Measurements from ENCODE around the gene CTSC. TPM values are rescaled to one million over a fixed set of nuclear protein-coding genes. Genes with fewer than 3 reads are reported as not detected.

CTSC gene
- polyA plus RNA-seq, 1 donor from 2014 or later, result 5.2 TPM

DNA sequence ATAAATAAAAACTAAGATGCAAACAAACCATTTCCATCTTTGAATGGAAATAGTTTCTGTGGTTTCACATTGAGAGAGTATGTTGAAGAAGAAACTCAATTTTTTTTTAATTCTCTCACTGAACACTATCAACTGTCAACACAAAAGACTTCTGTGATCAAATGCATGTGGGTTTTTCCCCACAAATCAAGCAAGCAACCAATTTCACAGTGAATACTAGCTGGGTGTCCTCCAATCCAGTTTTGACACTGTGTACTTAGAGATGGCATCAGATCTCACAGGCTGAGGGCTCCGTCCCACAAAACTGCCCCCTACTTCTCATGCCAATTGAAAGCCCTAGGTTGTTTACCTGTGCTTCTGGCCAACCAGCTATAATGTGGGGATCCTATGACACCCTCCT, 34.5 kb downstream of the CTSC start:
- no peaks in the 10 kb centered on the region for H4K20me1 ChIP-seq (ENCODE audit: insufficient read depth)
- H3K9me2 ChIP-seq (ENCODE audit: insufficient read depth, low read length), result no peaks in the 10 kb centered on the region
- H3K36me3 ChIP-seq (ENCODE audit: insufficient read depth, low read length), result no peaks in the 10 kb centered on the region
- H3K27ac ChIP-seq (ENCODE audit: low read length), result no peak overlapping the region
- no peak overlapping the region for H3K4me2 ChIP-seq (ENCODE audit: low read length)
- no peaks in the 10 kb centered on the region for H3F3A ChIP-seq (ENCODE audit: insufficient read depth, low read length, poor library complexity, severe bottlenecking)
- no peaks in the 10 kb centered on the region for H3K9me3 ChIP-seq (ENCODE audit: low read length)
- H3K27me3 ChIP-seq (ENCODE audit: insufficient read depth, low read depth, low read length), result no peaks in the 10 kb centered on the region
- H3K4me3 ChIP-seq (ENCODE audit: low read length), result no peak overlapping the region
- TF ChIP-seq MXI1 (conservative IDR thresholded peaks at IDR 0.05; ENCODE audit: poor library complexity, severe bottlenecking) (no peak), EP300 (conservative IDR thresholded peaks at IDR 0.05; ENCODE audit: poor library complexity, severe bottlenecking) (no peak), RAD21 (conservative IDR thresholded peaks at IDR 0.05) (no peak), SMC3 (conservative IDR thresholded peaks at IDR 0.05; ENCODE audit: poor library complexity) (no peak), TAF1 (IDR thresholded peaks at IDR 0.05; ENCODE audit: low read depth) (no peak), EZH2 (IDR thresholded peaks at IDR 0.05; ENCODE audit: borderline replicate concordance, insufficient read depth, low read length, poor library complexity, severe bottlenecking) (no peak), POLR2AphosphoS5 (IDR thresholded peaks at IDR 0.05) (no peak)
- TF ChIP-seq, protein P1, sequence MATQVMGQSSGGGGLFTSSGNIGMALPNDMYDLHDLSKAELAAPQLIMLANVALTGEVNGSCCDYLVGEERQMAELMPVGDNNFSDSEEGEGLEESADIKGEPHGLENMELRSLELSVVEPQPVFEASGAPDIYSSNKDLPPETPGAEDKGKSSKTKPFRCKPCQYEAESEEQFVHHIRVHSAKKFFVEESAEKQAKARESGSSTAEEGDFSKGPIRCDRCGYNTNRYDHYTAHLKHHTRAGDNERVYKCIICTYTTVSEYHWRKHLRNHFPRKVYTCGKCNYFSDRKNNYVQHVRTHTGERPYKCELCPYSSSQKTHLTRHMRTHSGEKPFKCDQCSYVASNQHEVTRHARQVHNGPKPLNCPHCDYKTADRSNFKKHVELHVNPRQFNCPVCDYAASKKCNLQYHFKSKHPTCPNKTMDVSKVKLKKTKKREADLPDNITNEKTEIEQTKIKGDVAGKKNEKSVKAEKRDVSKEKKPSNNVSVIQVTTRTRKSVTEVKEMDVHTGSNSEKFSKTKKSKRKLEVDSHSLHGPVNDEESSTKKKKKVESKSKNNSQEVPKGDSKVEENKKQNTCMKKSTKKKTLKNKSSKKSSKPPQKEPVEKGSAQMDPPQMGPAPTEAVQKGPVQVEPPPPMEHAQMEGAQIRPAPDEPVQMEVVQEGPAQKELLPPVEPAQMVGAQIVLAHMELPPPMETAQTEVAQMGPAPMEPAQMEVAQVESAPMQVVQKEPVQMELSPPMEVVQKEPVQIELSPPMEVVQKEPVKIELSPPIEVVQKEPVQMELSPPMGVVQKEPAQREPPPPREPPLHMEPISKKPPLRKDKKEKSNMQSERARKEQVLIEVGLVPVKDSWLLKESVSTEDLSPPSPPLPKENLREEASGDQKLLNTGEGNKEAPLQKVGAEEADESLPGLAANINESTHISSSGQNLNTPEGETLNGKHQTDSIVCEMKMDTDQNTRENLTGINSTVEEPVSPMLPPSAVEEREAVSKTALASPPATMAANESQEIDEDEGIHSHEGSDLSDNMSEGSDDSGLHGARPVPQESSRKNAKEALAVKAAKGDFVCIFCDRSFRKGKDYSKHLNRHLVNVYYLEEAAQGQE (IDR thresholded peaks at IDR 0.05; ENCODE audit: borderline replicate concordance), result no peak
- TF ChIP-seq, protein P2, sequence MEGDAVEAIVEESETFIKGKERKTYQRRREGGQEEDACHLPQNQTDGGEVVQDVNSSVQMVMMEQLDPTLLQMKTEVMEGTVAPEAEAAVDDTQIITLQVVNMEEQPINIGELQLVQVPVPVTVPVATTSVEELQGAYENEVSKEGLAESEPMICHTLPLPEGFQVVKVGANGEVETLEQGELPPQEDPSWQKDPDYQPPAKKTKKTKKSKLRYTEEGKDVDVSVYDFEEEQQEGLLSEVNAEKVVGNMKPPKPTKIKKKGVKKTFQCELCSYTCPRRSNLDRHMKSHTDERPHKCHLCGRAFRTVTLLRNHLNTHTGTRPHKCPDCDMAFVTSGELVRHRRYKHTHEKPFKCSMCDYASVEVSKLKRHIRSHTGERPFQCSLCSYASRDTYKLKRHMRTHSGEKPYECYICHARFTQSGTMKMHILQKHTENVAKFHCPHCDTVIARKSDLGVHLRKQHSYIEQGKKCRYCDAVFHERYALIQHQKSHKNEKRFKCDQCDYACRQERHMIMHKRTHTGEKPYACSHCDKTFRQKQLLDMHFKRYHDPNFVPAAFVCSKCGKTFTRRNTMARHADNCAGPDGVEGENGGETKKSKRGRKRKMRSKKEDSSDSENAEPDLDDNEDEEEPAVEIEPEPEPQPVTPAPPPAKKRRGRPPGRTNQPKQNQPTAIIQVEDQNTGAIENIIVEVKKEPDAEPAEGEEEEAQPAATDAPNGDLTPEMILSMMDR (IDR thresholded peaks at IDR 0.05; ENCODE audit: poor library complexity, severe bottlenecking), result no peak
- H2AFZ ChIP-seq (ENCODE audit: low read depth, low read length), result no peak overlapping the region
- H3K9ac ChIP-seq (ENCODE audit: low read length), result no peak overlapping the region
- H3K79me2 ChIP-seq (replicated peaks; ENCODE audit: insufficient read depth, low read length), result no peaks in the 10 kb centered on the region

DNA sequence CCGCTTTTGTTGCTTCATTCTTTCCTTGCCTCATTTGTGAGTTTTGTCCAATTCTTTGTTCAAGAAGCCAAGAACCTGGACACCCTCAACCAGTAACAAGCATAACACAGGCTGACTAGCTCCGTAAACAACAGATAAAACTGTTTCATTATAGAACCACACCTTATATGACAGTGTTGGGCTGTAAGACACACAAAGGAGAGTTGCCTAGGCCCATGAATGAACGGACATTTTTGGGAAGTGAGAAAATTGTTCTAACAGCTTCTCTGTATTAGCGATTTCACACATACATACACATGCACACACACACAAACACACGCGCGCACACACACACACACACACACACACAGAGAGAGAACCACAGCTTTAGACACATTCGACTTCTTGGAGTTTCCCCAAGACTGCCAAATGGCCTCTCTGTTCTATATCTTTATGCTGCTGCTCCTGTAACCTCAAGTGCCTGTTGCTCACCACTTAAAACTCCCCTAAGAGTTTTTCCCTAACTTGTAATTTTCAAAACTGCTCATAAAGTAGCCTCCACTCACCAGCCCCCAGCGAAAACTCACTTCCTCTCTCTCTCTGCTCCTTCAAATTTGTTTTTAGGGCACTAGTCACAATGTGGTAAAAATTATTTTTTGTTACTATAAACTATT, 35.9 kb downstream of the CTSC start:
- no peak for TF ChIP-seq EZH2 (IDR thresholded peaks at IDR 0.05; ENCODE audit: borderline replicate concordance, insufficient read depth, low read length, poor library complexity, severe bottlenecking)
- TF ChIP-seq, protein P2 (IDR thresholded peaks at IDR 0.05; ENCODE audit: poor library complexity, severe bottlenecking), result no peak
- TF ChIP-seq, protein P1 (IDR thresholded peaks at IDR 0.05; ENCODE audit: borderline replicate concordance), result no peak
- no peak for TF ChIP-seq POLR2AphosphoS5 (IDR thresholded peaks at IDR 0.05)
- no peak for TF ChIP-seq RAD21 (conservative IDR thresholded peaks at IDR 0.05)
- no peak for TF ChIP-seq EP300 (conservative IDR thresholded peaks at IDR 0.05; ENCODE audit: poor library complexity, severe bottlenecking)
- TF ChIP-seq SMC3 (conservative IDR thresholded peaks at IDR 0.05; ENCODE audit: poor library complexity), result no peak
- no peak for TF ChIP-seq TAF1 (IDR thresholded peaks at IDR 0.05; ENCODE audit: low read depth)
- no peak for TF ChIP-seq MXI1 (conservative IDR thresholded peaks at IDR 0.05; ENCODE audit: poor library complexity, severe bottlenecking)
- H3K79me2 ChIP-seq (replicated peaks; ENCODE audit: insufficient read depth, low read length), result no peaks in the 10 kb centered on the region
- no peaks in the 10 kb centered on the region for H3K27me3 ChIP-seq (ENCODE audit: insufficient read depth, low read depth, low read length)
- H3K4me2 ChIP-seq (ENCODE audit: low read length), result no peak overlapping the region
- H3K36me3 ChIP-seq (ENCODE audit: insufficient read depth, low read length), result no peaks in the 10 kb centered on the region
- no peak overlapping the region for H3K27ac ChIP-seq (ENCODE audit: low read length)
- H3K4me3 ChIP-seq (ENCODE audit: low read length), result no peak overlapping the region
- no peak overlapping the region for H2AFZ ChIP-seq (ENCODE audit: low read depth, low read length)
- H3K9me2 ChIP-seq (ENCODE audit: insufficient read depth, low read length), result no peaks in the 10 kb centered on the region
- no peak overlapping the region for H3K9ac ChIP-seq (ENCODE audit: low read length)
- no peaks in the 10 kb centered on the region for H3K9me3 ChIP-seq (ENCODE audit: low read length)
- no peaks in the 10 kb centered on the region for H3F3A ChIP-seq (ENCODE audit: insufficient read depth, low read length, poor library complexity, severe bottlenecking)
- H4K20me1 ChIP-seq (ENCODE audit: insufficient read depth), result no peaks in the 10 kb centered on the region
